Measurements from ENCODE around the gene CREB3L4.

- TF ChIP-seq EZH2 (IDR thresholded peaks at IDR 0.05; ENCODE audit: insufficient read depth, poor library complexity, severe bottlenecking) (no peak), EZH2phosphoT487 (IDR thresholded peaks at IDR 0.05; ENCODE audit: insufficient read depth, low read depth) (no peak)
Observed at GRCh38 chr1:153991806-153992205, 24.1 kb downstream of the CREB3L4 start.

All from GM23248 (cell line).